T-cell (primary cell): ENCODE data around the gene PAQR5. TPM values are rescaled to one million over a fixed set of nuclear protein-coding genes. Genes with fewer than 3 reads are reported as not detected.

Experiments
- ATAC-seq, 4 experiments: fragments of 200-7000 bp in 3 of 4; fragments of 150-1000 bp in 1 of 4; cut with Tn5 transposase; replicated peaks in 1 of 4; 1 replicate in 3 of 4; 2 replicates in 1 of 4; pipeline ENCODE4 v1.10.0; 2021; ENCODE audit warnings: moderate library complexity in 3 of 4, mild to moderate bottlenecking in 2 of 4, moderate number of reproducible peaks in 1 of 4
- CTCF ChIA-PET, 2 donors: fragments of 300-600 bp; sonication (Branson Sonifier 250); formaldehyde crosslinking; loops; one replicate each; lab custom pipeline; 2022; ENCODE audit warnings: antibody characterized with exemption in 2 of 2; lab: Charles Lee
- POLR2A ChIA-PET, 2 donors: fragments of 300-600 bp; sonication (Branson Sonifier 250); formaldehyde crosslinking; loops; one replicate each; lab custom pipeline; 2022; ENCODE audit warnings: antibody characterized with exemption in 2 of 2; lab: Charles Lee
- DNase-seq, 35 experiments: peaks; one replicate each; pipeline versions ENCODE4 v3.0.0 to v3.0.0-alpha.2; 2013 to 2023
- H3K27ac ChIP-seq: one replicate; pipeline ENCODE4 v1.5.1; 2013; ENCODE audit warnings: low read length
- H3K27me3 ChIP-seq, 2 experiments: replicated peaks in 1 of 2; 1 replicate in 1 of 2; 2 replicates in 1 of 2; pipeline versions ENCODE4 v1.6.1 to v1.7.0; 2013; ENCODE audit warnings: low read length in 1 of 2, mixed read lengths in 1 of 2; ENCODE audit not compliant: control insufficient read depth in 2 of 2, insufficient read depth in 2 of 2; ENCODE audit errors: extremely low read depth in 1 of 2
- H3K36me3 ChIP-seq, 2 donors: 1 replicate in 1 of 2; 2 replicates in 1 of 2; pipeline versions ENCODE4 v1.6.1 to v1.7.0; 2013; ENCODE audit warnings: low read length in 1 of 2; ENCODE audit not compliant: control insufficient read depth in 2 of 2, insufficient read depth in 1 of 2; ENCODE audit errors: extremely low read depth in 1 of 2
- H3K4me1 ChIP-seq, 2 experiments: 1 replicate in 1 of 2; 2 replicates in 1 of 2; pipeline versions ENCODE4 v1.6.1 to v1.7.0; 2013; ENCODE audit warnings: low read length in 2 of 2, mixed read lengths in 1 of 2; ENCODE audit not compliant: insufficient read depth in 2 of 2, control insufficient read depth in 1 of 2; ENCODE audit errors: extremely low read depth in 1 of 2
- H3K4me3 ChIP-seq, 2 donors: 1 replicate in 1 of 2; 2 replicates in 1 of 2; pipeline versions ENCODE4 v1.5.1 to v1.7.0; 2013; ENCODE audit warnings: mild to moderate bottlenecking in 2 of 2, low read length in 1 of 2, moderate library complexity in 1 of 2; ENCODE audit not compliant: control insufficient read depth in 1 of 2; ENCODE audit errors: extremely low read depth in 1 of 2
- H3K9me3 ChIP-seq: 2 replicates; pipeline ENCODE4 v1.7.0; 2013
- H3K27ac Mint-ChIP-seq, 2 donors: one replicate each; pipeline ENCODE4 v1.8.0; 2020 to 2021; ENCODE audit warnings: mild to moderate bottlenecking in 2 of 2, mixed read lengths in 2 of 2
- H3K27me3 Mint-ChIP-seq, 2 donors: one replicate each; pipeline ENCODE4 v1.8.0; 2021 to 2022; ENCODE audit warnings: mixed read lengths in 2 of 2
- H3K36me3 Mint-ChIP-seq: one replicate; pipeline ENCODE4 v1.8.0; 2021; ENCODE audit warnings: mixed read lengths
- H3K4me1 Mint-ChIP-seq, 3 donors: one replicate each; pipeline ENCODE4 v1.8.0; 2020 to 2022; ENCODE audit warnings: mixed read lengths in 3 of 3, mild to moderate bottlenecking in 1 of 3
- H3K4me3 Mint-ChIP-seq, 3 donors: one replicate each; pipeline ENCODE4 v1.8.0; 2020 to 2022; ENCODE audit warnings: mild to moderate bottlenecking in 3 of 3, mixed read lengths in 3 of 3, moderate library complexity in 3 of 3
- H3K9me3 Mint-ChIP-seq, 3 donors: one replicate each; pipeline ENCODE4 v1.8.0; 2020 to 2022; ENCODE audit warnings: mixed read lengths in 3 of 3
- WGBS: methylation state at CpG from one replicate; pipeline ENCODE4 v1.1.5; 2013; ENCODE audit warnings: missing lambda C conversion rate; ENCODE audit not compliant: insufficient coverage; 5-methylcytosine and 5-hydroxymethylcytosine counted together
- total RNA-seq, 35 experiments: library from RNA in 6 of 35; stranded (reverse) in 6 of 35; fragments of 120-200 nt in 1 of 35; gene quantifications; one replicate each; pipeline versions ENCODE4 v1.2.1 to v1.2.4 and lab custom pipeline; 2013 to 2026

PAQR5 gene
- total RNA-seq, 5 donors from 2014 or later (not counting 1 experiment from before 2014, with no cell fraction given), result 0.03 to 0.07 (median 0.06) TPM; not detected in 2

- Histone ChIP-seq H3K4me3 (no peak overlapping the region), H3K36me3 (no peaks in the 10 kb centered on the region), H3K9me3 (no peaks in the 10 kb centered on the region), H3K4me1 (no peaks in the 10 kb centered on the region), H3K27me3 (peaks cover 0 to 15% of the 10 kb centered on the region in 2 experiments), H3K27ac (no peak overlapping the region)
- ATAC-seq, result no peak
- peaks cover 23 to 28% of the 10 kb centered on the region in 2 donors for H3K27me3 Mint-ChIP-seq
- no peak overlapping the region for H3K27ac Mint-ChIP-seq
- no peaks in the 10 kb centered on the region for H3K36me3 Mint-ChIP-seq
- ChIA-PET CTCF (no interaction called here), POLR2A (no interaction called here)
- no peaks in the 10 kb centered on the region for H3K9me3 Mint-ChIP-seq
- no peak for DNase-seq
- no peak overlapping the region for H3K4me3 Mint-ChIP-seq
- WGBS, result 75% methylated on average over 9 of the region's 10 CpGs
- no peaks in the 10 kb centered on the region for H3K4me1 Mint-ChIP-seq
Measured at GRCh38 chr15:69292826-69293420, 5.8 kb upstream of the PAQR5 start.

GRCh38 chr15:69293741-69294615, 4.7 kb upstream of the PAQR5 start:
- H3K27ac Mint-ChIP-seq, result no peak overlapping the region
- CTCF ChIA-PET, result no interaction called here
- Histone ChIP-seq H3K36me3 (no peaks in the 10 kb centered on the region), H3K9me3 (no peaks in the 10 kb centered on the region), H3K27me3 (peaks cover 0 to 22% of the 10 kb centered on the region in 2 experiments), H3K27ac (no peak overlapping the region), H3K4me1 (no peaks in the 10 kb centered on the region), H3K4me3 (no peak overlapping the region)
- POLR2A ChIA-PET, result no interaction called here
- no peaks in the 10 kb centered on the region for H3K36me3 Mint-ChIP-seq
- no peak overlapping the region for H3K4me3 Mint-ChIP-seq
- no peak for DNase-seq
- ATAC-seq, result no peak
- 89% methylated on average over 10 of the region's 11 CpGs for WGBS
- no peaks in the 10 kb centered on the region for H3K9me3 Mint-ChIP-seq
- H3K27me3 Mint-ChIP-seq, result peaks cover 30 to 33% of the 10 kb centered on the region in 2 donors
- H3K4me1 Mint-ChIP-seq, result no peaks in the 10 kb centered on the region

- H3K36me3 Mint-ChIP-seq, result no peaks in the 10 kb centered on the region
- no peak overlapping the region for H3K4me3 ChIP-seq
- WGBS, result 78% methylated on average over 6 of the region's 6 CpGs
- DNase-seq, result no peak
- peaks cover 0 to 8% of the 10 kb centered on the region in 2 experiments for H3K4me1 ChIP-seq
- H3K36me3 ChIP-seq, result no peaks in the 10 kb centered on the region
- no peak overlapping the region for H3K4me3 Mint-ChIP-seq
- H3K9me3 ChIP-seq, result no peaks in the 10 kb centered on the region
- ChIA-PET POLR2A (no interaction called here), CTCF (no interaction called here)
- no peak for ATAC-seq
- H3K27ac ChIP-seq, result no peak overlapping the region
- H3K27me3 ChIP-seq, result peaks cover 8 to 39% of the 10 kb centered on the region in 2 experiments
- no peaks in the 10 kb centered on the region for H3K9me3 Mint-ChIP-seq
- peaks cover 49% of the 10 kb centered on the region in 2 donors for H3K27me3 Mint-ChIP-seq
- H3K27ac Mint-ChIP-seq, result no peak overlapping the region
- peaks cover 3 to 9% (median 8%) of the 10 kb centered on the region in 3 donors for H3K4me1 Mint-ChIP-seq
Measured at GRCh38 chr15:69296606-69297005, 2.1 kb upstream of the PAQR5 start.

GRCh38 chr15:69297642-69298353, 914 bp upstream of the PAQR5 start:
- H3K4me3 ChIP-seq, result no peak overlapping the region
- ATAC-seq (no peak), DNase-seq (no peak)
- no peaks in the 10 kb centered on the region for H3K9me3 ChIP-seq
- Mint-ChIP-seq H3K27me3 (peaks cover 53 to 60% of the 10 kb centered on the region in 2 donors), H3K4me3 (peak overlapping the region in 2 of 3 donors; percentile 5 to 45), H3K9me3 (no peaks in the 10 kb centered on the region), H3K27ac (no peak overlapping the region), H3K4me1 (peaks cover 3 to 9% (median 8%) of the 10 kb centered on the region in 3 donors), H3K36me3 (no peaks in the 10 kb centered on the region)
- ChIA-PET CTCF (no interaction called here), POLR2A (no interaction called here)
- H3K27me3 ChIP-seq, result peaks cover 8 to 49% of the 10 kb centered on the region in 2 experiments
- H3K27ac ChIP-seq, result no peak overlapping the region
- H3K36me3 ChIP-seq, result no peaks in the 10 kb centered on the region
- WGBS, result 96% methylated on average over 10 of the region's 10 CpGs
- peaks cover 0 to 8% of the 10 kb centered on the region in 2 experiments for H3K4me1 ChIP-seq

GRCh38 chr15:69298354-69298696, 387 bp upstream of the PAQR5 start:
- peaks cover 57 to 66% of the 10 kb centered on the region in 2 donors for H3K27me3 Mint-ChIP-seq
- no peaks in the 10 kb centered on the region for H3K9me3 Mint-ChIP-seq
- Histone ChIP-seq H3K4me1 (peaks cover 0 to 8% of the 10 kb centered on the region in 2 experiments), H3K4me3 (peak overlapping the region in 1 of 2 donors; percentile 27), H3K9me3 (no peaks in the 10 kb centered on the region), H3K27ac (no peak overlapping the region), H3K36me3 (no peaks in the 10 kb centered on the region), H3K27me3 (peaks cover 8 to 54% of the 10 kb centered on the region in 2 experiments)
- H3K36me3 Mint-ChIP-seq, result no peaks in the 10 kb centered on the region
- DNase-seq (no peak), ATAC-seq (no peak)
- peaks cover 3 to 9% (median 8%) of the 10 kb centered on the region in 3 donors for H3K4me1 Mint-ChIP-seq
- ChIA-PET CTCF (no interaction called here), POLR2A (no interaction called here)
- WGBS, result 84% methylated on average over 13 of the region's 15 CpGs
- peak overlapping the region in 1 of 3 donors; percentile 45 for H3K4me3 Mint-ChIP-seq
- no peak overlapping the region for H3K27ac Mint-ChIP-seq

GRCh38 chr15:69299451-69299886, 757 bp downstream of the PAQR5 start:
- peaks cover 60 to 68% of the 10 kb centered on the region in 2 donors for H3K27me3 Mint-ChIP-seq
- 15% methylated on average over 7 of the region's 16 CpGs for WGBS

More at GRCh38 chr15:69299451-69299886, 757 bp downstream of the PAQR5 start:
- Histone ChIP-seq H3K9me3 (no peaks in the 10 kb centered on the region), H3K27me3 (peaks cover 8 to 53% of the 10 kb centered on the region in 2 experiments), H3K4me1 (peaks cover 0 to 8% of the 10 kb centered on the region in 2 experiments), H3K27ac (no peak overlapping the region), H3K4me3 (no peak overlapping the region), H3K36me3 (no peaks in the 10 kb centered on the region)
- Mint-ChIP-seq H3K27ac (no peak overlapping the region), H3K4me1 (peaks cover 3 to 9% (median 8%) of the 10 kb centered on the region in 3 donors), H3K4me3 (peak overlapping the region in 1 of 3 donors; percentile 50), H3K9me3 (no peaks in the 10 kb centered on the region), H3K36me3 (no peaks in the 10 kb centered on the region)
- ATAC-seq (no peak), DNase-seq (no peak)
- ChIA-PET CTCF (no interaction called here), POLR2A (no interaction called here)
